HG02885 (cell line): ENCODE results near the gene CCDC70.
"Not testable (repeated sequence)": the region's sequence is repeated elsewhere in the genome, so short reads cannot be mapped to it uniquely, and the experiment has no call there.

ENCODE experiments used
- ATAC-seq: cut with Tn5 transposase; IDR thresholded peaks from one replicate; pipeline ENCODE4 v1.9.1; 2021; ENCODE audit warnings: mild to moderate bottlenecking; ENCODE audit not compliant: unreplicated experiment, poor library complexity

Gene CCDC70

DNA sequence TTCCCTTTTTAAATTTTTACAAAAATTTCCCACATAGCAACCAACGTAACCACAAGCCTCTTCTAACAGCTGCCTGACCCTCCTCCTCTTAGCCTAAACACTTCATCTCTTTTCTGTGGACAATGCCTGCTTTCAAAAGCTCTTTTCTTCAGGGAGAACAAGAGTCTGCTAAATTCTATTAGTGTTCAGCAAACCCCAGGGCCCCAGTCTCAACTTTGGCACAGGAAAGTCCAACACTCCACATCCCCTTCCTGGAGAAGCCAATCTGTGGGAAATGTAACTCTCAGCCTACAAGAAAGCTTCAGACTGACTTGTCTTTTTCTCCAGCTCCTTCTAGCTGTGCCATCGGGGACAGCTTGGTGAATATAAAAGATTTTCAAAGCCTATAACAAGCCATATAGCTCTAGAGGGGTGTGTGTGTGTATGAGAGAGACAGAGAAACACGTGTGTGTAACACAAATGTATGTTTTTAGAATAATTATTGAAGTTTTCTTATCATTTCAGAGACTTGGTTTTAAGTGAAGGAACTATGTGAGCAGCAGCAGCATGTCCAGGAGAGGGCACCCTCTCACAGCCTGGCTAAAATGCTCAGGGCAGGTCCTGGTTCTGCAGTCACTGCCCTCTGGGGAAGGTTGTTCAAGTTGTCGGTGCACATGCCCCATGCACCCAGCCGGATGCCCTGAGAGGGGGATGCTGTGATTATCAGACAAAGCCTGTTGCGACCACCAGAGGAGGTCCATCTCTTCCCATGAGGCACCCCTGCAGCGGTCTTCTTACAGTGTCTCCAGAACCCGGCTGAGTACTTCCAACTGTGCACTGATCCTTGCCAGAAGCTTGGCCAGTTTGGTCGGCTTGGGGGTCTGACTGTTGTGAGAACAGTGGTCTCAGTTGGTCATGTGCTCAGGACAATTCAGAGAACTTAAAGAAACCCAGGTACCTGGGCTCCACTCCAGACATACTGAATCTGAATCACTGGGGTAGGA is 34.4 kb downstream of the CCDC70 start:
- ATAC-seq = peak; percentile 80

DNA sequence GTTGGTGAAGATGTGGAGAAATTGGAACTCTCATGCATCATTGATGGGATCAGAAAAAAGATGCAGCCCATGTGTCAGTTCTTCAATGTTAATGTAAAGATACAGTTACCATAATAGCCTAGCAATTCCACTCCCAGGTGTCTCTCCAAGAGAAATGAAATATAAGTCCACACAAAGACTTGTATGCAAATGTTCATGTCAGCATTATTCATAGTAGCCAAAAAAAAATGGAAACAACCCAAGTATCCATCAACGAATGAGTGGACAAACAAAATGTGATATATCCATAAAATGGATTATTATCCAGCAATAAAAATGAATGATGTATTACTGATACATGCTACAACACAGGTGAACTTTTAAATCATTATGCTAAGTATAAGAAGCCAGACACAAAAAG is 38.7 kb downstream of the CCDC70 start:
- no peak for ATAC-seq

DNA sequence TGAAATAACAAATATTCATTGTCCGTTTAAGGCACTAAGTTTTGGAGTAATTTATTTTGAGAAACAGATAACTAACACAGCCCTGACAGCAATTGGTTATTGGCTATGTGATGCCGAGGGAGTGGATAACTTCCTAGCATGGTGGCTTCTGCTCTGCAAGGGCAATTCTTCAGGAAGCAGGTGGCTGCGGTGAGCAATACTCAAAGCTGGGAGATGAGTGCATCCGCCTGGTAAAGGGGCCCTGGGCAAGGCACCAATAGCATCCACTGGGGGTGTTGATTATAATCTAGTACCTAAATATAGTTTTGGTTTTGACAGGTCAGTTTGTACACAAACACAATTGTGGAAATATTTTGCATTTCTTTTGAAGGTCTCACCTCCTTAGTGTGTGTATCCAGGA is 41.0 kb downstream of the CCDC70 start:
- no peak for ATAC-seq

DNA sequence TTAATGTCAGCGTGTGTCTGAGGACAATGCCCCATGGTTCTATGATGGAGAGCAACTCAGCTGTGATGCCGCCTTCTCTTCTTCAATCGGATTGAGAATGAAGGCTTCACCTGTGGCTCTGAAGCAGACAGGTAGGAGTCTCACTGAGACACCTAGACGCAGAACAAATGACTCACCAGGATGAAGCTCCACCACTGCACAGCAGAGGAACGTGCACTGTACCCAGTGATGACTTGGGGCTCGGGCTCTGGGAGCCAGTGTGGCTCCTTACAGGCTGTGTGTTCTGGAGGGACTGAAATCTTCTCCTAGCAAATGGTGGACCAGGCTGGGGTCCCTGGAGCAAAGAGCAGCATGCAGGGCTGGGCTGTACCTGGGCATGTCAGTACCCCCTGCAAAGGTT is 44.0 kb downstream of the CCDC70 start:
- ATAC-seq = no peak

DNA sequence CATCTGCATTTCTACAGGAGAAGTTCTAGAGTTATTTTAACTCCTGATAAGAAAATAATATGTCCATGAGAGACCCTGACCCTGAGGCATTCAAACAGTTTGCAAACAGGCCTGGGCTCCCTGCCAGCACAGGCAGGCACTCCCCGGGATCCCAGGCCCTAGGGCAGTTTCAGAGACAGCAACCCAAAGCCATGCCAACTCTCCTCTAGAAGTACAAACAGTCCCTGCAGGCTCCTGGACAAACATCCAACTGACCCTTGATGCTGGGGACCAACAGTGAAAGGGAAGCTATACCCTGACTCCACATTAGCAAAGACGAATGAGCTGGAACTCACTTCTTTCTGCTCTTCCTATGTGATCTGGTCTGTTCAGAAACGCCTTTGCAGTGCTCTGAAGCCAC is 44.8 kb downstream of the CCDC70 start:
- ATAC-seq = no peak

DNA sequence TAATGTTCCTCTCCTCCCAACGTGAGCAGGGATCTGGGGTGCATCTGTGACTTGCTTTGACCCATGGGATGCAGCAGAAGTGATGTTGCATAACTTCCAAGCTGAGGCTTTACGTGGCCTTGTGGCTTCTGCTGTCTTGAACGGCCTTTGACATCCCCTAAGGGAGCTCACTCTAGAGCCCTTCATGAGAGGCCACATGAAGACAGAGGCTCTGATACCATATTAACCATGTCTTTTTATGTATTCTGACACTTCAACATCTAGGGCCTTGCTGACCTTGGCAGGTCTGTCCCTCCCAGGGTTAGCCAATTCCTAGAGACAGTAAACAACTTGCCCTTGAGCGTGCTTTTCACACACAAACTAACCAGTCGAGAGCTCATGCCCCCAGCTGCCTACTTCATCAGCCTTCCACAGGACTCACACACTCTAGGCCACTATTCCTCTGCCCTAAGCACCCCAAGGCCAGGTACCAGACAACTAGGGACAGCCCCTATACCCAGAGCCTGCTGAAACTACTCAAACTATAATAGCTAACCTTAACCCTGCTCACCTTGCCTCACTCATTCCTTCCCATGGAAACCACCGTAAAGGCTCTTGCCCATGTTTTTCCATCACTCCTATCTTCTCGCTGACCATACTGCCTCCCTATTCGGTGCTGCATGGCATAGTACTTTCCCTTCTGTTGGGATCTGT is 45.4 kb downstream of the CCDC70 start:
- ATAC-seq = no peak

DNA sequence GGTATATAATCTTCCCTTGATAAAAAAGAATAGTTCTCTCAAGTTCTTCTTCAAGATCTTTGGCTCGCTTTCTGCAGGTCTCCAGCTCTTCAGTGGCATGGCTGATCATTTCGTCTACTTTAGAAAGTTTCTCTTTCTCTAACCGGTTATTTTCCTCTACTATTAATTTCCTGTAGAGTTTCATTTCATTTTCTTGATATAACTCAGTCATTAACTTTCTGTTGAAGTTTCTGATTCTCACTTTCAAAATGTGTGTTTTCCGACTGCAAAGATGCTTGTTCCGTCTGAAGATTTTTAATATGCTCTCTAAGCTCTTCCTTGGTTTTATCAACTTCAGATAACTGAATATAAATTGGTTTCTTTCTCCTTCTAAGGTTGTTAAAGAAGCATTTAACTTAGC is 47.5 kb downstream of the CCDC70 start:
- ATAC-seq = not testable (repeated sequence)

DNA sequence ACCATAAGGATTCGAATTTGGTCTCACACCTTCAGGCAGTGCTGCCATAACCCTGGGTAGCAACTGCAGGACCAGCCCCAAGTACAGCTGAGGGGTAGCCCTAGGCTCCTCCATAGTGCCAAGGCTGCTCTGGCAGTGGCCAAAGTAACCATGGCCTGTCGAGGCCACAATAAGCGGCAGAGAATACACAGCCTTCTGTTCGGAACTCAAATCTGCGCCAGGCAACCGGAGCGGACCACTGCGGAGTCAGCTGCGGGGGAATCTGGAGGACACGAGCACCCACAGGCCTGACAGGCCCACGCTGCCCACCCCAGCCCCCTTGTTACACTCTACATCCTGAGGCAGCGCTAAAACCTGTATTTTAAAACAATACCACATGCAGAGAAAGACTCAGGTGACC is 48.7 kb downstream of the CCDC70 start:
- no peak for ATAC-seq

DNA sequence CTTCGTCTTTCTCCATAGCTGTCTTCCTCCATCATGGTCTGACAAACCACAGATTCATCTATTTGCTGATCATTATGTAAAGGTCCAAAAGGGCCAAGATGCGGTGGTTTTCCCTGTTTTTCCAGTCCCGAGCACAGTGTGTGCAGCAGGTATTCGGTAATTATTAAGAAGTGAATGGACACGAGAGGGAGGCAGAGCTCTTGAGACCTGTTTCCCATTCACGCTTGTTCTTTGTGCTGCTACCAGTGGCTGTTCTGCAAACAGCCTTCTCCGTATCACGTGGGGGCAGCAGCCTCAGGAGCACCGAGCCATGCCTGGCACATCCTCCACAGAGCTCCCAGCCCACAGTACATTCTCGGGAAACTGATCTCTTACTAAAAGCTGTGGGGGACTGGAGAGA is 50.3 kb downstream of the CCDC70 start:
- no peak for ATAC-seq

DNA sequence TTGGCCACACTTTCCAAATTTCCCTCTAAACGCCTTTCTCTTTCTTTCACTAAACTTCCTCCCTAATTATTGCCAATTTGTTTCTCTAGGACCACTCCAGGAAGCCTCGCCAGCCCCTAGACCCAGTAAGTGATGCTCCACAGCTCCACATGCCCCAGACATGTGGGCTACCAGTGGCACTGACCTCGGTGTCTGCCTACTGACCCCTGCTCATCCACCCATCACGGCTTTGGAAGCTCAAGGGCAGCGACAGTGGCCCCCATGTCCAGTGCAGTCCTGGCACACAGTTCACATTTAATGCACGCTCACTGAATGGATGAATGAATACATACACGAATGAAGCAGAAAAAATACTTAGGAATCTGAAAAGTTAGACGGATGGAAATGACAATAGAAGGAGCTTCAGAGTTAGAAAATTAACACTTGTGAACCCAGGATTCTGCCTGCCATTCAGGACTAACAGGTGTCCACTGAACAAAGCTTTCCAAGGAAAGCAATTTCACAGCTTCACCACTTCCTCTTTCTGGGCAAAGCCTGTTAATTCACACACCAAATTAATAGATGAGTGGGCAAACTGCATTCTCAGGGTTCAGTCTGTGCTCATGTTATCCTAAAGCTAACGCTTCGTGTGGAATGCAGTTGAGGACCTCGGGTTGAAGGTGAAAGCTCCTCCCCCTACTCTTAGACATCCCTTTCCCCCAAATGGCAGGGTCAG is 50.9 kb downstream of the CCDC70 start:
- ATAC-seq = no peak

DNA sequence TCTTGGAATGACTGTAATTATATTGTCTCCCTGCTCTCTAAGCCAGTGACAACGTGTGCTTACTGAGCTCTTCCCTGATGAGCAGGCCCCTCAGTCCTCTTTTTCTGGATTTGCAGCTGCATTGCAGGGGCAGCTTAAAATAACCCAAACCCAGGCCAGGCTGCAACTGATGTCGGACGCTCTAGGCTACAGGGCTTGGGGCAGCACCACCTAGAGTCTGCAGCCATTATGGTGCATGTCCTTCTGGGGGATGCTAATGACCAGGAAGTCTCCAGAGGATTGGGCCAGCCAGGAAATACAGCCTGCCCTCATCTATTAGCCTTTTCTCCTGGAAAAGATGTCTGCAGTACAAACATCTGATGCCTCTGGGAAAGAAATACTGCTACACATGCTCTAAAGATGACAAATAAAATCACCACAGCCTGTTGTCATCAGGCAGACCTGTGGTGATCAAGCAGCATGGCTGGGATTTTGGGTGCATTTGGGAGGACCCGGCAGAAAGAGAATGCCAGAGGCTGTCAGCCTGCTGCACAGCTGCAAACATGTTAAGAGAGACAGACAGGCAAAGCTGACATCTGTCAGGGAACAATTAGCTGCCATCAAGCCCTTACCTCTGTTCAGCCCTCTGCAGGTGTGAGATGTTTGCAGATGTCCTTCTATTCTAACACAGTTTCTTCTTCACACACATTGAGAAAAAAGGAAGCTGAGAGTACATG is 51.8 kb downstream of the CCDC70 start:
- no peak for ATAC-seq

DNA sequence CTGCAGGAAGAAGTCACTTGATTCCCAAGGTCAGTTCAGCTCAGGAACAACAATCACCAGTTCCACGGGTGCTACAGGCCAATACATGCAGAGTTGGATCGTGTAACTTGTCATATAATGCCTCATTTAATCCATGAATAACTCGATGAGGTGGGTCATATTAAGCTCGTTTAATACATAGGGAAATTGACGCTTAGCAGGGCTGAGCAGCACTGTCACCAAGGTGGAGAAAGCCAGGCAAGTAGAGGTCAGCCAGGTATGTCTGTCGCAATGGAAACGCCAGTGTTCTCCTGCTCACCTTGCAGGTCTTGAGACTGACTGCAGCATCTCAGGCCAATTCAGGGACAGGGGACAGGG is 52.3 kb downstream of the CCDC70 start:
- ATAC-seq = no peak
